HG02588 (cell line): Measurements from ENCODE around the gene SAMHD1.
"Not testable (repeated sequence)": the region's sequence is repeated elsewhere in the genome, so short reads cannot be mapped to it uniquely, and the experiment has no call there.

Experiments used
- ATAC-seq: cut with Tn5 transposase; IDR thresholded peaks from one replicate; pipeline ENCODE4 v1.9.1; 2021; ENCODE audit warnings: mild to moderate bottlenecking, moderate library complexity; ENCODE audit not compliant: unreplicated experiment

The SAMHD1 gene

DNA sequence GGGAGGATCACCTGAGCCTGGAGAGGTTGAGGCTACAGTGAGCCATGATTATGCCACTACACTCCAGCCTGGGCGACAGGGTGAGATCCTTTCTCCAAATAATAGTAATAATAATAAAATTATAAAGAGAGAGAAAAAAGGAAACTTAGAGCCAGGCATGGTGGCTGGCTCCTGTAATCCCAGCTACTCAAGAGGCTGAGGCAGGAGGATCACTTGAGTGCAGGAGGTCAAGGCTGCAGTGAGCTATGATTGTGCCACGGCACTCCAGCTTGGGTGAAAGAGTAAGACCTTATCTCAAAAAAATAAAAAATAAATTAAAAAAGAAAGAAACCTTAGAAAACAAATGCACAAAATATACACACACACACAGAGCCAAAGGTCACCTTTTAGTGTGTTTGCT, 5.2 kb upstream of the SAMHD1 start:
- ATAC-seq = no peak

DNA sequence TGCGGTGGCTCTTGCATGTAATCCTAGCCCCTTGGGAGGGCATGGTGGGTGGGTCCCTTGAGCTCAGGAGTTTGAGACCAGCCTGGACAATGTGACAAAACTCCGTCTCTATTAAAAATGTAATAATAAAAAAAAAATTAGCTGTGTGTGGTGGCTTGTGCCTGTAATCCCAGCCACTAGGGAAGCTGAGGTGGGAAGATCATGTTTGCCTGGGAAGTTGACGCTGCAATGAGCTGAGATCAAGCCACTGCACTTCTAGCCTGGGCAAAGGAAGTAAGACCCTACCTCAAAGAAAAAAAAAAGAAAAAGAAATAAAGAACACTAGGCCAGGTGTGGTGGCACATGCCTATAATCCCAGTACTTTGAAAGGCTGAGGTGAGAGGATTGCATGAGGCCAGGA, 4.5 kb upstream of the SAMHD1 start:
- no peak for ATAC-seq

DNA sequence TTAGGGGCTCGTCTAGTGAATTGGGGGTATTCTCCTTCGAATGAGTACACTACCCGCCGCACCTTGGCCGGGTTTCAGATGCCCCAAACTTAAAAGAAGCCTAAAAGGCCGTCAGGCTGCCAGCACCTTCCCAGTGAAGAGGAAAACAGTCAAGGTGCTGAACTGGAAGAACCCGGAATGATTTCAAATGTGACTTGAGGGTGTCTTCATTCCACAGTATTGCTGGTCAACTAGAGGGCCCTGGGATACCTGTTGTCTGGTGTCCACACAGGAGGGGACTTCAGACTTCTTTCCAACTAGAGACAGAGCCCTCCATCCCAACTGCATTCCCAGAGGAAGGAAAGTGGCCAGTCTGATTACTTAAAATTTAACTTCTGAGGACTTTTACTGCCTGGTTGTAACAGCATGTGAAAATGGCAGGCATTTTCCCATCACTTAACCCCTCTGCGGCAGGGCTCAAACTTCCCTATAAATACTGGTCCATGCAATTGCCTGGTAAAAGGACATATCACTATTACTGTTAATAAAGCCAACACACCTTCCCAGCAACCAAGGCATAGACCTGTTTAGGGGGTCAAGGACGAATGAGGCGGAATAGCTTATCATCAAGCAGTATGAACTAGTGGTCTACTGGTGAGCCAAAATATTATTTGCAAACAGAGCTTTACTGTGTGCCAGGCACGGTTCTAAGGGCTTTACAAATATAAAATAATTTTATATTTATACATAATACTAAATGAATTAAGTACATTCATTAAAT, 651 bp upstream of the SAMHD1 start:
- no peak for ATAC-seq

DNA sequence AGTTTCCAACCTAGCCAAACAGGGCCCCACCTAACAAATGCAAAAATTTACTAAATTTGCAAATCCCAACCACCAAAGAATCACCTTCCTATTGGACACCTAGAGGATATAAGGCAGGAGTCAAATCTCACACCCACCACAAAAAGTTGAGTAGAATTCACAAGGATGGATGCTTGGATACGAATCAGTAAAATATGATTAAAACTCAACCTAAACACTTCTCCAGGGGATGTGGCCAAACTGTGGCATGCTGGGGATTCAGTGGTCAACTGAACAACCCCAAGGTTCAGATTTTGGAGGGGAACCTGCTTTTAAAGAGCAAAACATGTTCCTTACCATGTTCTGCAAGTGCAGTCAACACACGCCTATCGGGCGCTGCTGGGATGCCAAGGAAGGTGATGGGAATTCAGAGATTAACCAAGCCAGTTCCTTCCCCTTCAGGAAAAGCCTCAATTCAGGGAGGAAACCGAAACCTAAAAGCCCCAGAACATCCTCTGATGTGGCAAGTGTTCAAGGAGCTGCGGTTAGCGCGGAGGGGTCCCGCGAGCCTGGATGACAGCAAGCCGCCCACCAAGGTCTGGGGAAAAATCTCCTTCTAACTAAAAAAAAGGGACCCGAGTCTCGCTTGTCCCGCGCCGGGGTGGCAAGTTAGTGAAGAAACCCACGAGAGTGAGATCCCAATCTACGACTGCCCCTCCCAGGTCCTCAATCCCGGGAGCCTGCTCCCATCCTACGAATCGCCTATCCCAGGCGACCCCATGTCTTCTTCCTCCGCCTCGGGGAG, 902 bp downstream of the SAMHD1 start:
- ATAC-seq = no peak

DNA sequence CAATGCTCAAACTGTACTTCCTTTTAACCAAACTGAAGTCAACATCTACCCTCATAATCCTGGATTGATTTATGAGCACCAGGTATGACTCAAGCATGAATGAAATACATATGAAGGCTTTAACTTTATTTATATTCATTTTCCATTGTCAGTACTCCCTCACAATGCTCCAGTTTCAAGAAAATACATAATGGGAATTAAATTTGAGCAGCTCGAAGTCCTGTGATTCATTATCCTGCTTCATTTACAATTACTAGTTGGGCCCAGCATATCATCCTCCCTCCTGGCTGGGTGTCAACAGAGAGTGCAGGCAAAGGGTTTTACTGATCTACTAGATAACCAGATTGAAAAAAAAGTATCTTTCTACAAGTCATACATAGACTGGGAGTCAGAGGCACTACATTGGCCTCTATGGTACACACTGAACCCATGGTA, 10.1 kb downstream of the SAMHD1 start:
- no peak for ATAC-seq

- no peak for ATAC-seq
Measured at GRCh38 chr20:36937402-36937770, 14.1 kb downstream of the SAMHD1 start.

DNA sequence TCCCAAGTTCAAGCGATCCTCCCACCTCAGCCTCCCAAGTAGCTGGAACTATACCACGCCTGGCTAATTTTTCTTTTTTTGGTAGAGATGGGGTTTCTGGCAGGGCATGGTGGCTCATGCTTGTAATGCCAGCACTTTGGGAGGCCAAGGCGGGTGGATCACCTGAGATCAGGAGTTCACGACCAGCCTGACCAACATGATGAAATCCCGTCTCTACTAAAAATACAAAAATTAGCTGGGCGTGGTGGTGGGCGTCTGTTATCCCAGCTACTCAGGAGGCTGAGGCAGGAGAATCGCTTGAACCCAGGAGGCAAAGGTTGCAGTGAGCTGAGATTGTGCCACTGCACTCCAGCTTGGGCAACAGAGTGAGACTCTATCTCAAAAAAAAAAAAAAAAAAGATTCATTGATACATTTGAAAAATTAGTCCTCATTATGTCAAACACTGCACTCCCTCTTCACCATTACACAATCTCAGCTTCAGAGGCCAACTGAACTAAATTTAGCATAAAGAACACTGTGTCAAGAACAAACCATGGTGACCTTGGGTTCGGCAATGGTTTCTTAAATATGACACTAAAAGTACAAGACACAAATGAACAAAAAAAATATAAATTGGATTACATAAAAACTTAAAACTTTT, 14.6 kb downstream of the SAMHD1 start:
- not testable (repeated sequence) for ATAC-seq

DNA sequence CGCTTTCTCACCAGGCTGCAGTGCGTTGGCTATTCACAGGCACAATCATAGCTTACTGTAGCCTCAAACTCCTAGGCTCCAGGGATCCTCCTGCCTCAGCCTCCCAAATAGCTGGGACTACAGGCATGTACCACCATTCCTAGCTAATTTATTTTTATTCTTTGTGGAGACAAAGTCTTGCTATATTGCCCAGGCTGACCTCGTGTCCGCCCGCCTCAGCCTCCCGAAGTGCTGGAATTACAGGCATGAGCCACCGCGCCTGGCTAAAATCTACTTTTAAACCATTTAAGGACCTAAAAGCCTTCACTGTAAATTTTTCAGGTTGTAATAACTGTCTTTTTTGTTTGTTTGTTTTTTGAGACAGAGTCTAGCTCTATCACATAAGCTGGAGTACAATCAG, 15.2 kb downstream of the SAMHD1 start:
- ATAC-seq = no peak

- ATAC-seq = not testable (repeated sequence)
Measured at GRCh38 chr20:36933571-36933970, 17.9 kb downstream of the SAMHD1 start.

- no peak for ATAC-seq
Measured at GRCh38 chr20:36932476-36933426, 18.8 kb downstream of the SAMHD1 start.

DNA sequence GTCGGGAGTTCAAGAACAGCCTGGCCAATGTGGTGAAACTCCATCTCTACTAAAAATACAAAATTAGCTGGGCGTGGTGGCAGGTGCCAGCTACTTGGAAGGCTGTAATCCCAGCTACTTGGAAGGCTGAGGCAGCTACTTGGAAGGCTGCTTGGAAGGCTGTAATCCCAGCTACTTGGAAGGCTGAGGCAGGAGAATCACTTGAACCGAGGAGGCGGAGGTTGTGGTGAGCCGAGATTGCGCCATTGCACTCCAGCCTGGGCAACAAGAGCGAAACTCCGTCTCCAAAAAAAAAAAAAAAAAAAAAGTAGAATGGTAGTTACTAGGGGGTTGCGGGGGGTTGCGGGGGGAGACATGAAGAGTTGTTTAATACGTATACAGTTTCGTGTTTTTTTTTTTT, 19.4 kb downstream of the SAMHD1 start:
- ATAC-seq = not testable (repeated sequence)

- ATAC-seq = no peak
Measured at GRCh38 chr20:36929691-36930090, 21.8 kb downstream of the SAMHD1 start.

GRCh38 chr20:36929290-36929689, 22.2 kb downstream of the SAMHD1 start:
- no peak for ATAC-seq

DNA sequence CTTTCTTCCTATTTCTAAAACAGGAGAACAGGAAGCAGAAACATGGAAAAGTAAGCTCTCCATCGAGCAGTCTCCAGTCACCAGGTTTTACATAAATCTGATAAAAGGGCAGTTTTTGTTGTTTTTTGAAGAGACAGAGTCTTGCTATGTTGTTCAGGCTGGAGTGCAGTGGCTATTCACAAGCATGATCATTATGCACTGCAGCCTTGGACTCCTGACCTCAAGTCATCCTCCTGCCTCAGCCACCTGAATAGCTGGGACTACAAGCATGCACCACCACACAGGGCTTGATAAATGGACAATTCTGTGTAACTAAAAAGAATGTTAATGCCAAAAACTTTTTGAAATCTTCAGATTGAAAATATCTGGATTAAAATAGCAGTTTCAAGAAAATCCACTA, 23.8 kb downstream of the SAMHD1 start:
- no peak for ATAC-seq

- no peak for ATAC-seq
Measured at GRCh38 chr20:36926653-36927200, 24.8 kb downstream of the SAMHD1 start.

- no peak for ATAC-seq
Measured at GRCh38 chr20:36925234-36925633, 26.3 kb downstream of the SAMHD1 start.

GRCh38 chr20:36924167-36925045, 27.1 kb downstream of the SAMHD1 start:
- ATAC-seq = no peak

GRCh38 chr20:36920334-36920730, 31.2 kb downstream of the SAMHD1 start:
- ATAC-seq = no peak

GRCh38 chr20:36919715-36920333, 31.7 kb downstream of the SAMHD1 start:
- no peak for ATAC-seq
